GM12878 (cell line): ENCODE measurements around the gene RCOR1. TPM values are rescaled to one million over a fixed set of nuclear protein-coding genes. Genes with fewer than 3 reads are reported as not detected.

ENCODE experiments used
- ATAC-seq: fragments of 200-7000 bp; cut with Tn5 transposase; 3 replicates; pipeline ENCODE4 v1.9.1; 2020; ENCODE audit warnings: mild to moderate bottlenecking, moderate library complexity
- BruUV-seq: library from RNA; stranded (reverse); fragments of 400-500 nt; replicated peaks from 2 replicates; lab custom pipeline; 2021; lab: Mats Ljungman, UMichigan
- CTCF ChIA-PET: fragments of 300-600 bp; sonication (Branson Sonifier 250); formaldehyde crosslinking; extraction: SDS; loops from one replicate; lab custom pipeline; 2021; ENCODE audit warnings: inconsistent platforms; lab: Yijun Ruan, JAX
- POLR2A ChIA-PET: fragments of 350-600 bp; formaldehyde crosslinking; extraction: SDS; loops from one replicate; lab custom pipeline; 2021; ENCODE audit warnings: inconsistent platforms; lab: Charles Lee
- RAD21 ChIA-PET: fragments of 300-600 bp; sonication (Branson Sonifier 250); formaldehyde crosslinking; loops from one replicate; lab custom pipeline; 2023; ENCODE audit warnings: antibody characterized with exemption; ENCODE audit not compliant: unreplicated experiment; lab: Charles Lee
- SMC1A ChIA-PET: fragments of 300-600 bp; sonication (Branson Sonifier 250); formaldehyde crosslinking; loops from one replicate; lab custom pipeline; 2023; ENCODE audit not compliant: unreplicated experiment, uncharacterized antibody; lab: Charles Lee
- DNase-seq: peaks from one replicate; pipeline ENCODE4 v3.0.0-alpha.2; 2011; ENCODE audit warnings: low read depth, low spot score
- FAIRE-seq: peaks from 3 replicates; lab custom pipeline; 2011; peaks lifted over from hg19 to GRCh38; lab: Jason Lieb, UNC
- H2AFZ ChIP-seq: 2 replicates; pipeline ENCODE4 v1.6.0; 2011; ENCODE audit warnings: low read depth, low read length, control low read depth; ENCODE audit not compliant: control insufficient read depth
- H3K27ac ChIP-seq: 2 replicates; pipeline ENCODE4 v1.5.1; 2011; ENCODE audit warnings: control low read depth; ENCODE audit not compliant: control insufficient read depth, insufficient read depth
- H3K27me3 ChIP-seq, 2 experiments: replicated peaks in 1 of 2; 2 replicates each; pipeline versions ENCODE4 v1.6.0 to v1.6.1; 2011; ENCODE audit warnings: low read length in 1 of 2; ENCODE audit not compliant: control insufficient read depth in 2 of 2, insufficient read depth in 2 of 2
- H3K36me3 ChIP-seq, 2 experiments: 2 replicates each; pipeline ENCODE4 v1.5.1; 2011; ENCODE audit warnings: low read length in 1 of 2; ENCODE audit not compliant: control insufficient read depth in 2 of 2, insufficient read depth in 2 of 2
- H3K4me1 ChIP-seq: 2 replicates; pipeline ENCODE4 v1.6.1; 2011; ENCODE audit warnings: mild to moderate bottlenecking, low read length, moderate library complexity, mixed read lengths; ENCODE audit not compliant: control insufficient read depth, insufficient read depth
- H3K4me2 ChIP-seq: 2 replicates; pipeline ENCODE4 v1.6.0; 2011; ENCODE audit warnings: control low read depth; ENCODE audit not compliant: control insufficient read depth, insufficient read depth
- H3K4me3 ChIP-seq: fragments of 200-600 bp; sonication (generic); 2 replicates; pipeline ENCODE4 v1.5.1; 2016
- H3K79me2 ChIP-seq: 2 replicates; pipeline ENCODE4 v1.6.0; 2011; ENCODE audit warnings: low read length; ENCODE audit not compliant: control insufficient read depth, insufficient read depth
- H3K9ac ChIP-seq: 2 replicates; pipeline ENCODE4 v1.8.0; 2011; ENCODE audit warnings: low read length, control low read depth, mixed read lengths; ENCODE audit not compliant: control insufficient read depth, insufficient read depth
- H3K9me3 ChIP-seq: replicated peaks from 3 replicates; pipeline ENCODE4 v1.5.1; 2011; ENCODE audit warnings: mild to moderate bottlenecking, low read length; ENCODE audit not compliant: control insufficient read depth, insufficient read depth
- H4K20me1 ChIP-seq: 2 replicates; pipeline ENCODE4 v1.6.0; 2011; ENCODE audit not compliant: control insufficient read depth, insufficient read depth
- FOXK2 ChIP-seq: fragments of 450-650 bp; IDR thresholded peaks from 2 replicates; pipeline ENCODE4 v1.6.1; 2017; ENCODE audit warnings: mild to moderate bottlenecking, moderate library complexity
- HDGF ChIP-seq: fragments of 450-650 bp; IDR thresholded peaks from 2 replicates; pipeline ENCODE4 v1.6.1; 2016; ENCODE audit warnings: antibody characterized with exemption
- IKZF2 ChIP-seq, 2 experiments: fragments of 450-650 bp; IDR thresholded peaks; 2 replicates each; pipeline ENCODE4 v1.6.1; 2017; ENCODE audit warnings: mild to moderate bottlenecking in 2 of 2, moderate library complexity in 2 of 2
- KDM1A ChIP-seq: fragments of 200-600 bp; sonication (generic); IDR thresholded peaks from 2 replicates; pipeline ENCODE4 v1.6.1; 2016; ENCODE audit warnings: borderline replicate concordance
- KLF5 ChIP-seq: fragments of 450-650 bp; IDR thresholded peaks from 2 replicates; pipeline ENCODE4 v1.6.1; 2014; ENCODE audit warnings: mild to moderate bottlenecking; ENCODE audit not compliant: partially characterized antibody
- NFYB ChIP-seq: IDR thresholded peaks from 2 replicates; pipeline ENCODE4 v1.6.1; 2011; ENCODE audit warnings: low read depth, mild to moderate bottlenecking, low read length, improper control_type of control experiment, moderate library complexity; ENCODE audit not compliant: insufficient read depth
- RB1 ChIP-seq: fragments of 450-650 bp; formaldehyde crosslinking; IDR thresholded peaks from 2 replicates; pipeline ENCODE4 v1.6.1; 2017; ENCODE audit warnings: mild to moderate bottlenecking, borderline replicate concordance
- SMAD5 ChIP-seq: IDR thresholded peaks from 2 replicates; pipeline ENCODE4 v1.6.1; 2016; ENCODE audit warnings: antibody characterized with exemption, low read depth
- SP1 ChIP-seq: IDR thresholded peaks from one replicate; pipeline ENCODE4 v1.6.1; 2011; ENCODE audit warnings: low read depth, low read length
- STAT3 ChIP-seq: IDR thresholded peaks from 2 replicates; pipeline ENCODE4 v1.6.1; 2011; ENCODE audit warnings: low read depth, low read length, improper control_type of control experiment
- YBX1 ChIP-seq: fragments of 450-650 bp; IDR thresholded peaks from 2 replicates; pipeline ENCODE4 v1.6.1; 2016; ENCODE audit warnings: antibody characterized with exemption
- YY1 ChIP-seq: IDR thresholded peaks from 2 replicates; pipeline ENCODE4 v1.6.1; 2011; ENCODE audit warnings: low read depth, mild to moderate bottlenecking, low read length
- ZNF217 ChIP-seq: fragments of 450-650 bp; IDR thresholded peaks from 2 replicates; pipeline ENCODE4 v1.6.1; 2017; ENCODE audit warnings: antibody characterized with exemption, mild to moderate bottlenecking
- WGBS: methylation state at CpG from one replicate; pipeline ENCODE4 v1.1.6; 2016; ENCODE audit warnings: low lambda C conversion rate; ENCODE audit not compliant: insufficient replicate concordance, insufficient coverage; ENCODE audit errors: missing lambda C conversion rate; 5-methylcytosine and 5-hydroxymethylcytosine counted together
- in situ Hi-C: fragments of 300-500 bp; cut with MboI; formaldehyde crosslinking; loops from 9 replicates; pipeline ENCODE4 v1.14.3; 2018; ENCODE audit warnings: mixed read lengths
- intact Hi-C: fragments of 100-400 bp; cut with micrococcal nuclease; formaldehyde crosslinking; loops from one replicate; pipeline ENCODE4 v1.14.2; 2022; ENCODE audit not compliant: unreplicated experiment
- polyA plus RNA-seq, 11 experiments: library from polyadenylated mRNA; depleted of rRNA in 4 of 11; unstranded in 6 of 11; stranded (reverse) in 5 of 11; fragments of >200 nt; fragmentation: Nextera tagmentation in 4 of 11; fragmentation: Illumina TruSeq in 1 of 11; extraction: Ambion mirVana in 4 of 11; extraction: Trizol in 1 of 11; gene quantifications; 1 replicate in 1 of 11; 2 replicates in 10 of 11; pipeline versions ENCODE4 v1.2.1 to v1.2.3, GENCODE V29; 2011 to 2016; ENCODE audit warnings: inconsistent platforms in 2 of 11, missing spikeins in 2 of 11, low read depth in 1 of 11
- total RNA-seq, 4 experiments: library from RNA; depleted of rRNA in 3 of 4; stranded (reverse); fragments of >200 nt in 3 of 4; fragmentation: Illumina TruSeq in 1 of 4; extraction: Trizol in 1 of 4; gene quantifications; 2 replicates each; pipeline versions ENCODE4 v1.2.1 to v1.2.3, GENCODE V29; 2013 to 2021
- TF ChIP-seq, protein P1 (sequence below): fragments of 450-650 bp; IDR thresholded peaks from 2 replicates; pipeline ENCODE4 v1.6.1; 2014; ENCODE audit warnings: mild to moderate bottlenecking
- TF ChIP-seq, protein P2 (sequence below): fragments of 450-650 bp; IDR thresholded peaks from 2 replicates; pipeline ENCODE4 v1.6.1; 2017; ENCODE audit warnings: mild to moderate bottlenecking, moderate library complexity

The RCOR1 gene
- total and polyA plus RNA-seq, 10 of the 15 experiments (the other 5 are each of a cell fraction or from before 2014, with no cell fraction given): 1.6 to 12.2 (median 4.4) TPM

DNA sequence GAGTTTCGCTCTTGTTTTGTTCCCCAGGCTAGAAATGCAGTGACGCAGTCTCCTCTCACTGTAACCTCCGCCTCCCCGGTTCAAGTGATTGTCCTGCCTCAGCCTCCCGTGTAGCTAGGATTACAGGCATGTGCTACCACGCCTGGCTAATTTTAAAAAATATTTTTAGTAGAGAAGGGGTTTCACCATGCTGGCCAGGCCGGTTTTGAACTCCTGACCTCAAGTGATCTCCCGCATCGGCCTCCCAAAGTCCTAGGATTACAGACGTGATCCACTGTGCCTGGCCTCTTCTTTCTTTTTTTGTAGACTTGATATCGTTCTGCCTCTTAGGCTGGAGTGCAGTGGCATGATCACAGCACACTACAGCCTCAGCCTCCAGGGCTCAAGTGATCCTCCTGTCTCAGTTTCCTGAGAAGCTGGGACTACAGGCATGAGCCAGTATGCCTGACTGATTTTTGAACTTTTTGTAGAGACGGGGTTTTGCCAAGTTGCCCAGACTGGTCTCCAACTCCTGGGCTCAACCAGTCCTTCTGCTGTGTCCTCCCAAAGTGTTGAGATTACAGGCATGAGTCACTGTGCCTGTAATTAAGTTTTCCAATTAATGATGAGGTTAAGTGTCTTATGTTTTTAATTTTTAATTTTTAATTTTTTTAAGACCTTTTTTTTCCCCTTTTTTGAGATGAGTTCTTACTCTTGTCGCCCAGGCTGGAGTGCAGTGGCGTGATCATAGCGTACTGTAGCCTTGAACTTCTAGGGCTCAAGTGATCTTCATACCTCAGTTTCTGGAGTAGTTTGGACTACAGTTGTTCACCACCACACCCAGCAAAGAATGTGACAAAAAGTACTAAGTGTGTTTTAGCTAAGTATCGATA, 10.2 kb downstream of the RCOR1 start (continued):
- TF ChIP-seq KDM1A: no peak
- no peak for TF ChIP-seq HDGF
- no peak for TF ChIP-seq KLF5
- no peak for TF ChIP-seq ZNF217
- TF ChIP-seq STAT3: no peak
- no peak for TF ChIP-seq NFYB
- TF ChIP-seq YBX1: no peak
- no peak for TF ChIP-seq RB1
- TF ChIP-seq YY1: no peak

- intact Hi-C loops (no loop called here), in situ Hi-C loops (no loop called here)
- Histone ChIP-seq H3K79me2 (peaks cover 46% of the 10 kb centered on the region), H3K9ac (no peak overlapping the region), H3K9me3 (no peaks in the 10 kb centered on the region), H2AFZ (no peak overlapping the region), H3K36me3 (no peaks in the 10 kb centered on the region), H3K27ac (no peak overlapping the region), H4K20me1 (no peaks in the 10 kb centered on the region; the same call in 1 of the 2 replicates), H3K4me1 (peaks cover 39% of the 10 kb centered on the region), H3K4me3 (no peak overlapping the region), H3K27me3 (no peaks in the 10 kb centered on the region), H3K4me2 (no peak overlapping the region)
- SMC1A ChIA-PET: interaction anchor here (0.6 to 2.8 kb wide), 3 partner anchors 9 to 80 kb away, joined by 3 to 14 read pairs (median 3); no protein-coding TSS in a partner anchor
- ATAC-seq (no peak), DNase-seq (no peak), FAIRE-seq (no peak)
- no TSS peak for BruUV-seq
- POLR2A ChIA-PET: interaction anchor here (1.7 kb wide), 1 partner anchor 9 kb away, joined by 10 read pairs; no protein-coding TSS in a partner anchor
- TF ChIP-seq IKZF2 (IDR thresholded peaks at IDR 0.05): no peak
- TF ChIP-seq, protein P1, sequence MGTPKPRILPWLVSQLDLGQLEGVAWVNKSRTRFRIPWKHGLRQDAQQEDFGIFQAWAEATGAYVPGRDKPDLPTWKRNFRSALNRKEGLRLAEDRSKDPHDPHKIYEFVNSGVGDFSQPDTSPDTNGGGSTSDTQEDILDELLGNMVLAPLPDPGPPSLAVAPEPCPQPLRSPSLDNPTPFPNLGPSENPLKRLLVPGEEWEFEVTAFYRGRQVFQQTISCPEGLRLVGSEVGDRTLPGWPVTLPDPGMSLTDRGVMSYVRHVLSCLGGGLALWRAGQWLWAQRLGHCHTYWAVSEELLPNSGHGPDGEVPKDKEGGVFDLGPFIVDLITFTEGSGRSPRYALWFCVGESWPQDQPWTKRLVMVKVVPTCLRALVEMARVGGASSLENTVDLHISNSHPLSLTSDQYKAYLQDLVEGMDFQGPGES: no peak
- TF ChIP-seq FOXK2: no peak
- TF ChIP-seq, protein P2, sequence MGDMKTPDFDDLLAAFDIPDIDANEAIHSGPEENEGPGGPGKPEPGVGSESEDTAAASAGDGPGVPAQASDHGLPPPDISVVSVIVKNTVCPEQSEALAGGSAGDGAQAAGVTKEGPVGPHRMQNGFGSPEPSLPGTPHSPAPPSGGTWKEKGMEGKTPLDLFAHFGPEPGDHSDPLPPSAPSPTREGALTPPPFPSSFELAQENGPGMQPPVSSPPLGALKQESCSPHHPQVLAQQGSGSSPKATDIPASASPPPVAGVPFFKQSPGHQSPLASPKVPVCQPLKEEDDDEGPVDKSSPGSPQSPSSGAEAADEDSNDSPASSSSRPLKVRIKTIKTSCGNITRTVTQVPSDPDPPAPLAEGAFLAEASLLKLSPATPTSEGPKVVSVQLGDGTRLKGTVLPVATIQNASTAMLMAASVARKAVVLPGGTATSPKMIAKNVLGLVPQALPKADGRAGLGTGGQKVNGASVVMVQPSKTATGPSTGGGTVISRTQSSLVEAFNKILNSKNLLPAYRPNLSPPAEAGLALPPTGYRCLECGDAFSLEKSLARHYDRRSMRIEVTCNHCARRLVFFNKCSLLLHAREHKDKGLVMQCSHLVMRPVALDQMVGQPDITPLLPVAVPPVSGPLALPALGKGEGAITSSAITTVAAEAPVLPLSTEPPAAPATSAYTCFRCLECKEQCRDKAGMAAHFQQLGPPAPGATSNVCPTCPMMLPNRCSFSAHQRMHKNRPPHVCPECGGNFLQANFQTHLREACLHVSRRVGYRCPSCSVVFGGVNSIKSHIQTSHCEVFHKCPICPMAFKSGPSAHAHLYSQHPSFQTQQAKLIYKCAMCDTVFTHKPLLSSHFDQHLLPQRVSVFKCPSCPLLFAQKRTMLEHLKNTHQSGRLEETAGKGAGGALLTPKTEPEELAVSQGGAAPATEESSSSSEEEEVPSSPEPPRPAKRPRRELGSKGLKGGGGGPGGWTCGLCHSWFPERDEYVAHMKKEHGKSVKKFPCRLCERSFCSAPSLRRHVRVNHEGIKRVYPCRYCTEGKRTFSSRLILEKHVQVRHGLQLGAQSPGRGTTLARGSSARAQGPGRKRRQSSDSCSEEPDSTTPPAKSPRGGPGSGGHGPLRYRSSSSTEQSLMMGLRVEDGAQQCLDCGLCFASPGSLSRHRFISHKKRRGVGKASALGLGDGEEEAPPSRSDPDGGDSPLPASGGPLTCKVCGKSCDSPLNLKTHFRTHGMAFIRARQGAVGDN: no peak
- no peak for TF ChIP-seq SP1
- TF ChIP-seq SMAD5: no peak
- 85% methylated on average over 4 of the region's 4 CpGs for WGBS
- CTCF ChIA-PET: interaction anchor here (1.3 to 2.7 kb wide), 2 partner anchors 9 to 51 kb away, joined by 4 to 22 read pairs; no protein-coding TSS in a partner anchor
- RAD21 ChIA-PET: interaction anchor here (0.6 to 1.2 kb wide), 4 partner anchors 9 to 83 kb away, joined by 3 to 4 read pairs (median 4); no protein-coding TSS in a partner anchor
These were observed 11.0 kb downstream of the RCOR1 start for GRCh38 chr14:102603293-102603907.
